Left lung (tissue), 10 donors: ENCODE results near the gene MACROD2. TPM values are rescaled to one million over a fixed set of nuclear protein-coding genes. Genes with fewer than 3 reads are reported as not detected.

Experiments used
- ATAC-seq: fragments of 200-7000 bp; cut with Tn5 transposase; one replicate; pipeline ENCODE4 v1.9.1; 2020; ENCODE audit warnings: moderate library complexity
- DNase-seq, 4 donors: peaks; one replicate each; pipeline ENCODE4 v3.0.0-alpha.2; 2013 to 2020
- H3K27ac ChIP-seq, 2 donors: fragments of 200-600 bp; sonication (generic) in 1 of 2; one replicate each; pipeline versions ENCODE4 v1.5.0 to v1.8.0; 2020 to 2021
- H3K27me3 ChIP-seq, 2 donors: fragments of 200-600 bp; sonication (generic) in 1 of 2; one replicate each; pipeline versions ENCODE4 v1.5.0 to v1.8.0; 2020 to 2021
- H3K36me3 ChIP-seq, 2 donors: fragments of 200-600 bp; sonication (generic) in 1 of 2; one replicate each; pipeline versions ENCODE4 v1.5.0 to v1.8.0; 2020 to 2021
- H3K4me1 ChIP-seq, 2 donors: fragments of 200-600 bp; one replicate each; pipeline ENCODE4 v1.8.0; 2021
- H3K4me3 ChIP-seq, 2 donors: fragments of 200-600 bp; sonication (generic) in 1 of 2; one replicate each; pipeline versions ENCODE4 v1.5.0 to v1.8.0; 2020 to 2021; ENCODE audit warnings: mild to moderate bottlenecking in 1 of 2
- H3K9me3 ChIP-seq, 2 donors: fragments of 200-600 bp; sonication (generic) in 1 of 2; one replicate each; pipeline versions ENCODE4 v1.5.0 to v1.8.0; 2020 to 2021
- intact Hi-C, 2 donors: fragments of 100-400 bp; cut with DNase I; formaldehyde crosslinking; loops; one replicate each; pipeline versions ENCODE4 v1.11.2 to v1.14.2; 2022
- polyA plus RNA-seq, 6 donors: library from polyadenylated mRNA; unstranded; fragments of 120-200 nt; gene quantifications; one replicate each; pipeline ENCODE4 v1.2.1, GENCODE V29; 2013; ENCODE audit not compliant: insufficient read length in 6 of 6
- total RNA-seq, 2 donors: library from RNA; stranded (reverse); fragmentation: NEBNext Ultra II Directional; extraction: Animal tissue kit (Norgen Biotek cat#: 25700); gene quantifications; one replicate each; pipeline ENCODE4 v1.2.1, GENCODE V29; 2021
- TF ChIP-seq, protein P1 (sequence below), 2 donors: fragments of 200-600 bp; sonication (generic) in 1 of 2; IDR thresholded peaks; one replicate each; pipeline versions ENCODE4 v1.5.0 to v1.8.0; 2021; ENCODE audit warnings: antibody characterized with exemption in 2 of 2
- donor health status: DM: no; HTN: yes; CAD: no.
- donor health status: DM: no; HTN: no; CAD: no.

Gene MACROD2
- total and polyA plus RNA-seq, 8 donors: 6.1 to 23.6 (median 8.9) TPM

DNA sequence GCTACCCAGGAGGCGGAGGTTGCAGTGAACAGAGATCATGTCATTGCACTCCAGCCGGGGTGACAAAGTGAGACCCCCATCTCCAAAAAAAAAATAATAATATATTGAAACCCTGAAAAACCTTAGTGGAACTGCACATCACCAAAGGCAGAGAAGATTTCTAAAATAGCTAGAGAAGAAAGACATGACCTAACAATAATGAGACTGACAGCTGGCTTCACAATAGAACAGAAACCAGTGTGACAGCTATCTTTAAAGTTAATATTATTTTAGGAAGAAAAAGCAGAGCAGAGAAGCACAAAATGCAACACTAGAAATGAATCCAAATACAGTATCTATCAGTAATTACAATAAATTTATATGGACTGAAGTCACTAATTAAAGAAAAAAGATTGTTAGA is 409.2 kb downstream of the MACROD2 start:
- intact Hi-C loops: no loop called here
- Histone ChIP-seq H3K9me3 (no peaks in the 10 kb centered on the region), H3K27ac (no peak overlapping the region)

DNA sequence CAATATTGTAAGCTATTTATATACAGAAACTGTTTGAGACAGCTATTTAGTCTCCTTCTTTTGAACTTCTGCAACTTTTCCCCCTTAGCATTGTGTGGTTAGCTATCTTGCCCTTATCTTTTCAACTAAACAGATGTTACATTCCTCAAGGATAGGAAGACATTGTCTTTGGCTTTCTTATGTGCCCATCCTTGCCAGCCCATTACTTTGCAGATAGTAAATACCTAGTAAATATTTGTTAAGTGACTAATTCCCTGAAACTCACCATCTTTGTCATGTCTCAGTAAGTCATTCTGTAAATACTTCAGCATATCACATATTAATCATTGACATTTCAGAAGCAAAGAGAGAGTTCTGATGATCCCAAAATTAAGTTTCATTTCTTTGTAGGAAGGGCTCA is 411.2 kb downstream of the MACROD2 start:
- Histone ChIP-seq H3K36me3 (no peaks in the 10 kb centered on the region), H3K27me3 (no peaks in the 10 kb centered on the region), H3K4me1 (no peaks in the 10 kb centered on the region), H3K27ac (no peak overlapping the region), H3K4me3 (no peak overlapping the region), H3K9me3 (peaks cover 0 to 6% of the 10 kb centered on the region in 2 donors)
- TF ChIP-seq, protein P1, sequence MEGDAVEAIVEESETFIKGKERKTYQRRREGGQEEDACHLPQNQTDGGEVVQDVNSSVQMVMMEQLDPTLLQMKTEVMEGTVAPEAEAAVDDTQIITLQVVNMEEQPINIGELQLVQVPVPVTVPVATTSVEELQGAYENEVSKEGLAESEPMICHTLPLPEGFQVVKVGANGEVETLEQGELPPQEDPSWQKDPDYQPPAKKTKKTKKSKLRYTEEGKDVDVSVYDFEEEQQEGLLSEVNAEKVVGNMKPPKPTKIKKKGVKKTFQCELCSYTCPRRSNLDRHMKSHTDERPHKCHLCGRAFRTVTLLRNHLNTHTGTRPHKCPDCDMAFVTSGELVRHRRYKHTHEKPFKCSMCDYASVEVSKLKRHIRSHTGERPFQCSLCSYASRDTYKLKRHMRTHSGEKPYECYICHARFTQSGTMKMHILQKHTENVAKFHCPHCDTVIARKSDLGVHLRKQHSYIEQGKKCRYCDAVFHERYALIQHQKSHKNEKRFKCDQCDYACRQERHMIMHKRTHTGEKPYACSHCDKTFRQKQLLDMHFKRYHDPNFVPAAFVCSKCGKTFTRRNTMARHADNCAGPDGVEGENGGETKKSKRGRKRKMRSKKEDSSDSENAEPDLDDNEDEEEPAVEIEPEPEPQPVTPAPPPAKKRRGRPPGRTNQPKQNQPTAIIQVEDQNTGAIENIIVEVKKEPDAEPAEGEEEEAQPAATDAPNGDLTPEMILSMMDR (IDR thresholded peaks at IDR 0.05): no peak
- no peak for ATAC-seq
- intact Hi-C loops: no loop called here
- DNase-seq: no peak

More for the DNA sequence above, 409.2 kb downstream of the MACROD2 start:
- no peaks in the 10 kb centered on the region for H3K27me3 ChIP-seq
- H3K4me3 ChIP-seq: no peak overlapping the region
- TF ChIP-seq, protein P1 (IDR thresholded peaks at IDR 0.05): no peak
- H3K4me1 ChIP-seq: no peaks in the 10 kb centered on the region
- ATAC-seq (no peak), DNase-seq (no peak)
- H3K36me3 ChIP-seq: no peaks in the 10 kb centered on the region

DNA sequence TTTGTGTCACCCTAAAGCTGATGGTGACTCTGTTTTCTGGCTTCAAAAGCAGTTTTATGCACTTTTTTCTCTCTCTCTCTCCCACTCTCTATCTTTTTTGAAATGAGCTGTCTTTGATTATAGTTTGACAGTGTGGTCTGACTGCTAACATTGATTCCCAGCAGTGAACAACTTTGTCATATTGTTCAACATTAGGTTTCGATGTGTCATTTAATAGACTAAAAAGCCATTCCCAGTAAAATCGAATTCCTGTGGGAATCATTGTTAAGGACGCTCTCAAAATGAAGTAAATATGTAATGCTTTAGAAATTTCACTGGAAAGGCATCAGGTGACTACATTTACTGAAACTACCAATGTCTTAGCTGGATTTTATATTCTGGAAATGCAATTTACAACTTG is 412.0 kb downstream of the MACROD2 start:
- Histone ChIP-seq H3K36me3 (no peaks in the 10 kb centered on the region), H3K27me3 (no peaks in the 10 kb centered on the region), H3K27ac (no peak overlapping the region), H3K4me1 (no peaks in the 10 kb centered on the region), H3K9me3 (peaks cover 0 to 6% of the 10 kb centered on the region in 2 donors), H3K4me3 (no peak overlapping the region)
- intact Hi-C loops: no loop called here
- TF ChIP-seq, protein P1 (IDR thresholded peaks at IDR 0.05): no peak
- no peak for DNase-seq
- no peak for ATAC-seq

DNA sequence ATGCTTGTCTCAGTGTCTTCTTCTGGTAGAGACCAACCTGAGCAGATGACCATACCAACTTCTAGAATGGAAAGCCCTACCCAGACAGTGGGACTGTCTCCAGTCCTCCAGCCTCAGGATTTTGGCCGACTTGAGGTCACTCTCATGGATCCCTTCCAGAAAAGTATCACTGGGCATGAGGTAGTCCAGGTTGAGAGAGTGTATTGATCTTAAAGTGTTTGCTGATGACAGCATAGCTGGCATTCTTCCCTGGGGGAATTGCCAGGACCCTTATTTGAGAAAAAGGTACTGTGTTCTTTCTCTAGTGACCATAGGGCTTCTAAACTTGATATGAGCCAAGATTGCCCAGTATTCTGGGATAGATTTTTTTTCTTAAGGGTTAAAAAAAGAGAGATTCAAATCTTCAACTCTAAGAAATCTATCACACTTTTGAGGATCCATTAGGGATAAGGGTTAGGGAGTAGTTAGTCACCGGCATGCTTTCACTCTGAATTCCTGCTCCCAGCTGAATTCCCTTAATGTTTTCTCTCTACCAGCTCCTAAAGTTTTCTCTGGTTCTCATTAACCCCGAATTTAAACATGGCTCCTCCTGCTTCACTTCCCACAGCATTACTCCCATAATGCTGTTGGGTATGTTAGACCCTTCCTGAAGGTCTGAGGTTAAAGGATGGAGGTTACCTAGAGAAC is 415.7 kb downstream of the MACROD2 start:
- no peaks in the 10 kb centered on the region for H3K27me3 ChIP-seq
- no peaks in the 10 kb centered on the region for H3K36me3 ChIP-seq
- TF ChIP-seq, protein P1 (IDR thresholded peaks at IDR 0.05): no peak
- H3K4me3 ChIP-seq: no peak overlapping the region
- no peaks in the 10 kb centered on the region for H3K4me1 ChIP-seq
- intact Hi-C loops: no loop called here
- no peak overlapping the region for H3K27ac ChIP-seq
- ATAC-seq (no peak), DNase-seq (no peak)
- peaks cover 0 to 6% of the 10 kb centered on the region in 2 donors for H3K9me3 ChIP-seq

DNA sequence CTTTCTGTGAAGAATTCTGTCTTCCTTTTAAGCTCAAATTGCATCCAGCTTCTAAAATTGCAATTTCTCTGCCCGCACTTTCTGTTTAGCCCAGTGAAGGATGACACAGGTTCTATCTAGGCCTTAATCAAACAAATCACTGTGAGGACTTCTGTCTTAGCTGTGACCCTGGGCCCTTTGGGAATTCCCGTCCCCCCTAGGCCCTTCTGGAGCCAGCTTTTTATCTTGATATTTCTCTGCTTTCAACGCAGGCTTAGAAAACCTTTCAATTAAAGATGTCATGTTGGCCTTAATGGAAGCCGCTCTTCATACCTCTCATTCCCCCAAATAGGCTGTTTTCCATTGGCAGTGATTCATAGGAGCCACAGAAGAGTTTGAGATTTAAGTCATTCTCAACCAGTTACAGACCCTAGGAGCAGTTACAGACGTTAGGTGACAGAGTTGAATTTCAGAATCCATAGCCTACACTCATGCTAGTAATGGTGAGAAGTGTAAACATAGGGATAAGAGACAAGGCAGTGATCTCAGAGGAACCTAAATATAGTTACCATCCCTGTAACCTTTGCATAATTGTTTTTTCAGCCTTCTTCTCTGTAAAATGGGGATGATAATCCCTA is 416.9 kb downstream of the MACROD2 start:
- Histone ChIP-seq H3K36me3 (no peaks in the 10 kb centered on the region), H3K27ac (no peak overlapping the region), H3K4me3 (no peak overlapping the region), H3K9me3 (peaks cover 0 to 6% of the 10 kb centered on the region in 2 donors), H3K27me3 (no peaks in the 10 kb centered on the region), H3K4me1 (no peaks in the 10 kb centered on the region)
- intact Hi-C loops: no loop called here
- ATAC-seq: no peak
- TF ChIP-seq, protein P1 (IDR thresholded peaks at IDR 0.05): no peak
- DNase-seq: no peak
